IPS-20b (cell line): ENCODE results near the gene TSPEAR.

Experiments
- H3K27ac ChIP-seq: one replicate; pipeline ENCODE4 v1.5.1; 2013; ENCODE audit warnings: low read length
- H3K27me3 ChIP-seq: 2 replicates; pipeline ENCODE4 v1.6.1; 2013; ENCODE audit warnings: mild to moderate bottlenecking, low read length, inconsistent platforms; ENCODE audit not compliant: insufficient read depth
- H3K36me3 ChIP-seq: 2 replicates; pipeline ENCODE4 v1.6.1; 2013; ENCODE audit warnings: low read depth, mild to moderate bottlenecking, inconsistent platforms, low read length, moderate library complexity; ENCODE audit not compliant: insufficient read depth
- H3K4me1 ChIP-seq: 2 replicates; pipeline ENCODE4 v1.6.1; 2013; ENCODE audit warnings: mild to moderate bottlenecking, control low read depth, inconsistent platforms, low read length, moderate library complexity; ENCODE audit not compliant: insufficient read depth
- H3K4me3 ChIP-seq: 2 replicates; pipeline ENCODE4 v1.5.1; 2013; ENCODE audit warnings: mild to moderate bottlenecking, low read length, inconsistent platforms
- H3K9ac ChIP-seq: 2 replicates; pipeline ENCODE4 v1.6.1; 2013; ENCODE audit warnings: low read depth, mild to moderate bottlenecking, inconsistent platforms, low read length, moderate library complexity
- H3K9me3 ChIP-seq: 2 replicates; pipeline ENCODE4 v1.6.1; 2013; ENCODE audit warnings: mild to moderate bottlenecking, low read depth, low read length, inconsistent platforms; ENCODE audit not compliant: insufficient read depth

The TSPEAR gene

DNA sequence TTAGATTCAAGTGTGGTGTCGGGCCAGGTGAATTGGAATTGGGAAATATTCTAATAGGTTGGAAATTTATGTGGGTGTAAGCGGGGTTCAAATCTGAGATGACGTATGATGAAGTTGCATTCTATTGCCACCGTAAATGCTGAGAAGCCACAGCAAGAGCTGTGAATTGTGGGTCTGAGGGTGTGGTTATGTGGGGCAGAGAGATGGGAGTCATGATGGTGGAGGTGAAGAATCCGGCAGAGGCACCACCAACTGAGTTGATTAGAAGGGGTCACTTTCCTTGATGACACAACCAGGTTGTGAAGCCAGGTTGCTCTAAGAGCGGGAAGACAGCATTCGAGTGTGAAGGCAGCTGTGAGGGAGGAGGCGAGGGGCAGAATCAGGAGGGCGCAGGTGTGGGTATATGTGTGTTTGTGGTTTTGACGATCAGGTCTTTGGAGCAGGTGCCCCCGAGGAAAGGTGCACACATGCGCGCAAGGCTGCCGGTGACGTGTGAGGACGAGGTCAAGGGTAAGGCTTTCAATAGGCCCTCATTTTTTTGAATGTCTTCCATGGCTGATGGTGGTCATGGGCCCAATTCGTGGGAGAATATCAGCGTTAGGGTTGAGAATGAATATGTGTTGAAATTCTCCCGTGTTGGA lies 237.3 kb downstream of the TSPEAR start:
- Histone ChIP-seq H3K27ac (no peak overlapping the region), H3K36me3 (no peaks in the 10 kb centered on the region), H3K9ac (no peak overlapping the region), H3K4me3 (no peak overlapping the region), H3K9me3 (no peaks in the 10 kb centered on the region), H3K27me3 (no peaks in the 10 kb centered on the region), H3K4me1 (no peaks in the 10 kb centered on the region)

GRCh38 chr21:44471996-44472395 lies 239.4 kb downstream of the TSPEAR start:
- Histone ChIP-seq H3K27me3 (no peaks in the 10 kb centered on the region), H3K4me3 (no peak overlapping the region), H3K27ac (no peak overlapping the region)

DNA sequence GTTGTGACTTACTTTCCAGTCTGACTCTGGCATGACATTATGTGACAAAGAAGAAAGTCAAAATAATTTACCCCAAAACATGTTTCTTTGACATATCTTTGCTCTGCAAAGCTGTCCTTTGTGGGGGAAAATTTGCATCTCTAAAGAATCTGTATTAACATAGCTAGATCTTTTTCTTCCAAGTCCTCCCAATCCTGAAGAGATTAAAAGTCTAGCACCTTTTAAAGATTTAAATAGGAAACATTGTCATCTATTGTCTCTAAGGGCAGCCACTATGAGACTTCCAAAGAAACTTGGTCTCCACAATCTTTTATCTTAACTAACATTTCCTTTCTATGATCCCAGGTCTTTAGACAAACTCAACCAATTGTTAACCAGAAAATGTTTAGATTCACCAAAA lies 240.0 kb downstream of the TSPEAR start:
- Histone ChIP-seq H3K9me3 (no peaks in the 10 kb centered on the region), H3K9ac (no peak overlapping the region), H3K4me1 (no peaks in the 10 kb centered on the region), H3K4me3 (no peak overlapping the region), H3K27me3 (no peaks in the 10 kb centered on the region), H3K27ac (no peak overlapping the region), H3K36me3 (no peaks in the 10 kb centered on the region)

More at GRCh38 chr21:44471996-44472395, 239.4 kb downstream of the TSPEAR start:
- Histone ChIP-seq H3K36me3 (no peaks in the 10 kb centered on the region), H3K9ac (no peak overlapping the region), H3K9me3 (no peaks in the 10 kb centered on the region), H3K4me1 (no peaks in the 10 kb centered on the region)

DNA sequence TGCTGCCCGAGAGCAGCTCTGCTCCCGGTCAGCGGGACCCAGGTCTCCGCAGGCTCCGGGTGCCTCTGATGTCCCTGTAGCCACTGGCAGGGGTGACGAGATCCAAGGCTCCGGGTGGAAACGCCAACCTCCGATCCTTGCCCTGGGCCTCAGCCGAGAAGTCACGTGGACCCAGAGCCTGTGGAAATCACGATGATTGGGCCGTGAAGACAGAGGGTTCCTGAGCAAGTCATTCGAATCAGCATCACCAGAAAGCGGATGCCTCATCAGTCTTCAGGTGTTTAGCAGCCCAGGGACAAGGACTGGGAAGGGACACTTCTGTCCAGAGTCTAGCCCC lies 243.5 kb downstream of the TSPEAR start:
- H3K9ac ChIP-seq = no peak overlapping the region
- no peaks in the 10 kb centered on the region for H3K4me1 ChIP-seq
- H3K4me3 ChIP-seq = no peak overlapping the region
- no peaks in the 10 kb centered on the region for H3K27me3 ChIP-seq
- no peaks in the 10 kb centered on the region for H3K9me3 ChIP-seq
- no peak overlapping the region for H3K27ac ChIP-seq
- no peaks in the 10 kb centered on the region for H3K36me3 ChIP-seq

- Histone ChIP-seq H3K27me3 (no peaks in the 10 kb centered on the region), H3K4me3 (no peak overlapping the region), H3K27ac (no peak overlapping the region), H3K9ac (no peak overlapping the region), H3K36me3 (no peaks in the 10 kb centered on the region), H3K9me3 (no peaks in the 10 kb centered on the region), H3K4me1 (no peaks in the 10 kb centered on the region)
These were observed 244.1 kb downstream of the TSPEAR start for GRCh38 chr21:44466996-44467858.

- no peak overlapping the region for H3K9ac ChIP-seq
- H3K9me3 ChIP-seq = no peaks in the 10 kb centered on the region
- H3K36me3 ChIP-seq = no peaks in the 10 kb centered on the region
- H3K4me1 ChIP-seq = no peaks in the 10 kb centered on the region
- no peak overlapping the region for H3K4me3 ChIP-seq
- no peak overlapping the region for H3K27ac ChIP-seq
- H3K27me3 ChIP-seq = no peaks in the 10 kb centered on the region
These were observed 244.9 kb downstream of the TSPEAR start for GRCh38 chr21:44466351-44466954.

- no peak overlapping the region for H3K9ac ChIP-seq
- H3K4me3 ChIP-seq = no peak overlapping the region
- H3K9me3 ChIP-seq = no peaks in the 10 kb centered on the region
- no peaks in the 10 kb centered on the region for H3K4me1 ChIP-seq
- H3K27me3 ChIP-seq = no peaks in the 10 kb centered on the region
- no peak overlapping the region for H3K27ac ChIP-seq
- no peaks in the 10 kb centered on the region for H3K36me3 ChIP-seq
These were observed 247.0 kb downstream of the TSPEAR start for GRCh38 chr21:44464351-44464750.

- no peaks in the 10 kb centered on the region for H3K36me3 ChIP-seq
- H3K9me3 ChIP-seq = no peaks in the 10 kb centered on the region
- H3K4me1 ChIP-seq = no peaks in the 10 kb centered on the region
- H3K27ac ChIP-seq = no peak overlapping the region
- no peak overlapping the region for H3K4me3 ChIP-seq
- no peaks in the 10 kb centered on the region for H3K27me3 ChIP-seq
- no peak overlapping the region for H3K9ac ChIP-seq
These were observed 247.6 kb downstream of the TSPEAR start for GRCh38 chr21:44463724-44464123.

DNA sequence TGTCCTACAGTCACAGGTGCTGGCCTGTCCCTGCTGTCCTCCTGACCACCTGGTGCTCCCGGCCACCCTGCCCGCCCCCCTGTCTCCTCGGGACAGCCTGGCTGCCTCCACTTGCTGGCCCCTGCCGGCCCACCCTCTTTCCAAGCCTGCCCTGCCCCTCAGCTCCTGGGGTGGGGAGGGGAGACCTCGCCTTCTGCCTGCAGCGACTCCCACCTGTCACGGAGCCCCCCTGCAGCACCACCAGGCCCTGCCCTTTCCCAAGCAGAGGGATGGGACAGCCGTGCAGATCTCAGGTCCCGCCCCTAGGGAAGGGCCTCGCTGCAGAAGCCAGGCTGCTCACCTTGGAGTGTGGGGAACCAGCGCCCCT lies 248.6 kb downstream of the TSPEAR start:
- H3K27ac ChIP-seq = no peak overlapping the region
- H3K36me3 ChIP-seq = no peaks in the 10 kb centered on the region
- H3K27me3 ChIP-seq = no peaks in the 10 kb centered on the region
- H3K9ac ChIP-seq = no peak overlapping the region
- H3K4me1 ChIP-seq = no peaks in the 10 kb centered on the region
- no peaks in the 10 kb centered on the region for H3K9me3 ChIP-seq
- H3K4me3 ChIP-seq = no peak overlapping the region

DNA sequence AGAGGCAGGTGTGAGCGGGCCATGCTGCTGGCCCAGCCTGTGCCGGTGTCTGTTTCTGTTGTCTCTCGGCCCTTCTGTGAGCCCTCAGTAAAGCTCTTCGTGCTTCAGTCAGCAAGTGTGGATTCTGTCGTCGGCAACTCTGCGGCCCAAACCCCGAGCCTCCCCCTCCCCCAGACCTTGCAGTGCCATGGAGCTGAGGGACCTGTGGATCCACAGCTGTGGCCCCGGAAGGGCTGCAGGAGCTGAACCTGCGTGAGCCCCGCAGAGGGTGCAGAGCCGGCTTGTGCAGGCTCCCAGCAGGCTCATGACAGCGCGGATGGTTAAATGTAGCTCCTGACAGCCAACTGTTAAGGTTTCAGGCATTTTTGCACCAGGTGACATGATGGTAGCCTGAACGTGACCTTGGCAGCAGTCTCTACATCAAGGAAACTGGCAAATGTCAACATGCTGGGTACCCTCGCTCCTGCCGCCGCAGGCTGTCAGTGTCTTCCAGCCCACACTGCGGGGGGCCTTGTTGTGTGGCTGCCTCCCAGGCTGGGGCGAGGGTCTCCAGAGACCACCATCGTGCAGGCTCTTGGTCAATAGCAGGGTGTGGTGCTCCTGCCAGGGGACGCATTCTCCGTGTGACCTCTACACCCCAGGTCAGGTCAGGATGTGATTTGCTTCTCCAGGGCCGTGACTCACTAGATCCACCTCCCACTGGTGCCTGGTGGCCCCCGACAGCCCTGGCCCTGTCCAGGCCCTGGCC lies 249.1 kb downstream of the TSPEAR start:
- H3K4me3 ChIP-seq = no peak overlapping the region
- no peak overlapping the region for H3K9ac ChIP-seq

DNA sequence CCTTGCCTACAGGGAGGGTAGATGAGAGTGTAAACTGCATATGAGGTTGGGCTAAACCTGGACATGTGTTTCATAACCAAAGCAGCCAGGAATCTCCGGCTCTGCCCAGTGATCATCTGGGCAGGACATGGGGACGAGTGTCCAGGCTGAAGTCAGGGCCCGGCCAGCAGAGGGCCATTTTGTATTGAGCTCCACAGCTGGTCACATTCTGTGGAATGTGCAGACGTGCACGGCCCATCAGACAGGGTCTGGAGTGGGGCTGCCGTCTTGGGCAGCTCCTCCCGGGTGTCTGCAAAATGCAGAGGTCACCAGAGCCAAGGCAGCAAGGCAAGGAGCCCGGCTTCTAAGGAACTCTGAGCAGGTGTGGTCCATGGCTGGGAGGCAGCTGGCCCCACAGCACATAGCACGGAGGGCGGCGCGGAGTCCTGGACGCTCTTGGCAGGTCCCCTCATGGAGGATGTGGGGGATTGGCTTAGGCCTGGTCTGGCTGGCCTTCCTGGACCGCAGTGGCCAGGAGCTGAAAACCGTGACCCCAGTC lies 249.8 kb downstream of the TSPEAR start:
- H3K36me3 ChIP-seq = no peaks in the 10 kb centered on the region
- H3K4me1 ChIP-seq = no peaks in the 10 kb centered on the region
- peaks cover under 1% of the 10 kb centered on the region; the same call in 1 of the 2 replicates for H3K27me3 ChIP-seq

More for the DNA sequence above, 249.1 kb downstream of the TSPEAR start:
- Histone ChIP-seq H3K36me3 (no peaks in the 10 kb centered on the region), H3K9me3 (no peaks in the 10 kb centered on the region), H3K27me3 (no peaks in the 10 kb centered on the region), H3K4me1 (no peaks in the 10 kb centered on the region), H3K27ac (no peak overlapping the region)

More for the DNA sequence above, 249.8 kb downstream of the TSPEAR start:
- Histone ChIP-seq H3K9me3 (no peaks in the 10 kb centered on the region), H3K4me3 (no peak overlapping the region), H3K9ac (no peak overlapping the region), H3K27ac (no peak overlapping the region)
